Measurements from ENCODE around the gene DGKB. TPM values are rescaled to one million over a fixed set of nuclear protein-coding genes. Genes with fewer than 3 reads are reported as not detected.
A peak's percentile ranks its signal among the peaks of the same experiment; 100 is the strongest.

DGKB gene
- total and polyA plus RNA-seq, 2 donors from 2014 or later = 0.26 to 1.5 TPM

GRCh38 chr7:14104861-14105260 lies 797.7 kb downstream of the DGKB start:
- FAIRE-seq (no peak), DNase-seq (no peak)
- TF ChIP-seq, protein P1, sequence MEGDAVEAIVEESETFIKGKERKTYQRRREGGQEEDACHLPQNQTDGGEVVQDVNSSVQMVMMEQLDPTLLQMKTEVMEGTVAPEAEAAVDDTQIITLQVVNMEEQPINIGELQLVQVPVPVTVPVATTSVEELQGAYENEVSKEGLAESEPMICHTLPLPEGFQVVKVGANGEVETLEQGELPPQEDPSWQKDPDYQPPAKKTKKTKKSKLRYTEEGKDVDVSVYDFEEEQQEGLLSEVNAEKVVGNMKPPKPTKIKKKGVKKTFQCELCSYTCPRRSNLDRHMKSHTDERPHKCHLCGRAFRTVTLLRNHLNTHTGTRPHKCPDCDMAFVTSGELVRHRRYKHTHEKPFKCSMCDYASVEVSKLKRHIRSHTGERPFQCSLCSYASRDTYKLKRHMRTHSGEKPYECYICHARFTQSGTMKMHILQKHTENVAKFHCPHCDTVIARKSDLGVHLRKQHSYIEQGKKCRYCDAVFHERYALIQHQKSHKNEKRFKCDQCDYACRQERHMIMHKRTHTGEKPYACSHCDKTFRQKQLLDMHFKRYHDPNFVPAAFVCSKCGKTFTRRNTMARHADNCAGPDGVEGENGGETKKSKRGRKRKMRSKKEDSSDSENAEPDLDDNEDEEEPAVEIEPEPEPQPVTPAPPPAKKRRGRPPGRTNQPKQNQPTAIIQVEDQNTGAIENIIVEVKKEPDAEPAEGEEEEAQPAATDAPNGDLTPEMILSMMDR (IDR thresholded peaks at IDR 0.05; ENCODE audit: borderline replicate concordance, extremely low read depth, insufficient read depth) = no peak

DNA sequence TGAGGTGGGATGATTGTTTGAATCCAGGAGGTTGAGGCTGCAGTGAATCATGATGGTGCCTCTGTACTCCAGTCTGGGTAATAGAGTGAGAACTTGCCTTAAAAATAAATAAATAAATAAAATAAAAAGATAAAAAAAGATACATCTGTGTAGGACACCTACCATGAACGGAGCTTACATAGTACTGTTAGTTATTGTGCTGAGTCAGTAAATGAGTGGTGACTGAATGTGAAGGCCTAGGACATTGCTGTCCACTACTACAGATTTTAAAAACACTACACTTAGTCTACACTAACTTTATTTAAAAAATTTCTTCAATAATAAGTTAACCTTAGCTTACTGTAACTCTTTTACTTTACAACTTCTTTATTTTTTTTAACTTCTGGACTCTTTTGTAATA lies 806.4 kb downstream of the DGKB start:
- peak; percentile 35 for FAIRE-seq
- no peak overlapping the region for H3K27ac ChIP-seq (ENCODE audit: low read depth in 2 of 2, low read length in 2 of 2)

More at GRCh38 chr7:14104861-14105260, 797.7 kb downstream of the DGKB start:
- Histone ChIP-seq H3K4me3 (ENCODE audit: low read length in 3 of 3) (no peak overlapping the region), H3K9me3 (ENCODE audit: control insufficient read depth in 2 of 3, insufficient read depth in 1 of 3, low read length in 3 of 3) (no peaks in the 10 kb centered on the region), H3K9ac (ENCODE audit: low read length in 3 of 3) (no peak overlapping the region), H3K27me3 (ENCODE audit: control insufficient read depth, insufficient read depth, low read length) (no peaks in the 10 kb centered on the region), H3K27ac (ENCODE audit: low read depth in 2 of 2, low read length in 2 of 2) (no peak overlapping the region), H3K36me3 (ENCODE audit: control insufficient read depth in 2 of 3, insufficient read depth in 3 of 3, low read length in 3 of 3) (no peaks in the 10 kb centered on the region), H3K4me1 (ENCODE audit: control insufficient read depth in 2 of 3, insufficient read depth in 2 of 3, low read depth in 1 of 3, low read length in 3 of 3) (no peaks in the 10 kb centered on the region)
- intact Hi-C loops (cut with DNase I) = no loop called here

GRCh38 chr7:14095233-14095950 lies 807.2 kb downstream of the DGKB start:
- TF ChIP-seq, protein P1 (IDR thresholded peaks at IDR 0.05; ENCODE audit: borderline replicate concordance, extremely low read depth, insufficient read depth) = no peak
- no peaks in the 10 kb centered on the region for H3K9me3 ChIP-seq (ENCODE audit: control insufficient read depth in 2 of 3, insufficient read depth in 1 of 3, low read length in 3 of 3)
- H3K9ac ChIP-seq (ENCODE audit: low read length in 3 of 3) = no peak overlapping the region
- DNase-seq (no peak), FAIRE-seq (no peak)
- H3K27ac ChIP-seq (ENCODE audit: low read depth in 2 of 2, low read length in 2 of 2) = no peak overlapping the region
- H3K36me3 ChIP-seq (ENCODE audit: control insufficient read depth in 2 of 3, insufficient read depth in 3 of 3, low read length in 3 of 3) = no peaks in the 10 kb centered on the region
- no peaks in the 10 kb centered on the region for H3K27me3 ChIP-seq (ENCODE audit: control insufficient read depth, insufficient read depth, low read length)
- no peaks in the 10 kb centered on the region for H3K4me1 ChIP-seq (ENCODE audit: control insufficient read depth in 2 of 3, insufficient read depth in 2 of 3, low read depth in 1 of 3, low read length in 3 of 3)
- intact Hi-C loops (cut with DNase I) = no loop called here
- no peak overlapping the region for H3K4me3 ChIP-seq (ENCODE audit: low read length in 3 of 3)

More for the DNA sequence above, 806.4 kb downstream of the DGKB start:
- TF ChIP-seq, protein P1 (IDR thresholded peaks at IDR 0.05; ENCODE audit: borderline replicate concordance, extremely low read depth, insufficient read depth) = no peak
- intact Hi-C loops (cut with DNase I) = no loop called here
- Histone ChIP-seq H3K36me3 (ENCODE audit: control insufficient read depth in 2 of 3, insufficient read depth in 3 of 3, low read length in 3 of 3) (no peaks in the 10 kb centered on the region), H3K27me3 (ENCODE audit: control insufficient read depth, insufficient read depth, low read length) (no peaks in the 10 kb centered on the region), H3K9ac (ENCODE audit: low read length in 3 of 3) (no peak overlapping the region), H3K4me3 (ENCODE audit: low read length in 3 of 3) (no peak overlapping the region), H3K9me3 (ENCODE audit: control insufficient read depth in 2 of 3, insufficient read depth in 1 of 3, low read length in 3 of 3) (no peaks in the 10 kb centered on the region), H3K4me1 (ENCODE audit: control insufficient read depth in 2 of 3, insufficient read depth in 2 of 3, low read depth in 1 of 3, low read length in 3 of 3) (no peaks in the 10 kb centered on the region)
- no peak for DNase-seq

All from kidney (tissue), 14 donors.